ENCODE data around the gene C2orf69. TPM values are rescaled to one million over a fixed set of nuclear protein-coding genes. Genes with fewer than 3 reads are reported as not detected.

Gene C2orf69
- total RNA-seq, 1 experiment from 2014 or later = 22.0 TPM

GRCh38 chr2:199955339-199956061 lies 44.4 kb downstream of the C2orf69 start, which contains the start of the genes MAIP1 and TYW5:
Gene MAIP1 (plus strand): TSS chr2:199955582. CDS start chr2:199955799, 217 bp downstream.
Gene TYW5 (minus strand): TSS chr2:199955491. CDS start chr2:199955470, 21 bp downstream.
- H2BK15ac ChIP-seq (ENCODE audit: low read depth, low read length) = no peak within 1 kb of the TSS
- peak; percentile 81 for DNase-seq
- H4K91ac ChIP-seq (ENCODE audit: insufficient read length, low read depth, low read length) = no peak within 1 kb of the TSS
- peaks cover 24 to 29% of the 10 kb centered on the region in 2 experiments for H3K4me1 Mint-ChIP-seq
- H3K27me3 Mint-ChIP-seq (ENCODE audit: low read depth) = no peaks in the 10 kb centered on the region
- no peak within 1 kb of the TSS for H2BK12ac ChIP-seq (ENCODE audit: insufficient read length, low read depth, low read length)
- no peaks in the 10 kb centered on the region for H3K27me3 ChIP-seq (ENCODE audit: insufficient read depth, low read length)
- peak within 1 kb of the TSS; percentile 21 for H2BK5ac ChIP-seq (ENCODE audit: insufficient read length, low read length)
- peaks cover 8% of the 10 kb centered on the region for H3K23me2 ChIP-seq (ENCODE audit: insufficient read length, low read depth, low read length, poor library complexity, severe bottlenecking)
- no peak within 1 kb of the TSS for H4K8ac ChIP-seq (replicated peaks; ENCODE audit: insufficient read length, low read depth, low read length)
- H3K4me2 ChIP-seq (ENCODE audit: insufficient read depth, insufficient read length, low read length) = peak within 1 kb of the TSS; percentile 82
- no peak within 1 kb of the TSS for H3T11ph ChIP-seq (ENCODE audit: low read length)
- H4K5ac ChIP-seq (ENCODE audit: insufficient read length, low read depth, low read length) = peak within 1 kb of the TSS; percentile 37
- H3K27ac Mint-ChIP-seq = peak within 1 kb of the TSS; percentile 99
- no peak within 1 kb of the TSS for H3K56ac ChIP-seq (ENCODE audit: insufficient read length, low read depth, low read length)
- H2AK5ac ChIP-seq (ENCODE audit: insufficient read length, low read length) = no peak within 1 kb of the TSS
- H3K9me3 ChIP-seq (ENCODE audit: control insufficient read depth, low read depth, low read length) = no peaks in the 10 kb centered on the region
- peak; percentile 31; the same call in 2 of the 3 replicates for TF ChIP-seq CTCF (conservative IDR thresholded peaks at IDR 0.05)
- H2BK120ac ChIP-seq (ENCODE audit: low read depth, low read length, poor library complexity, severe bottlenecking) = no peak within 1 kb of the TSS
- no peak within 1 kb of the TSS for H3K4ac ChIP-seq (ENCODE audit: low read depth, low read length)
- no peaks in the 10 kb centered on the region for H3K9me3 Mint-ChIP-seq
- H3K79me1 ChIP-seq (ENCODE audit: insufficient read depth, low read depth, low read length, poor library complexity, severe bottlenecking) = peaks cover 5% of the 10 kb centered on the region
- peak within 1 kb of the TSS; percentile 1 for H2AFZ ChIP-seq (ENCODE audit: low read length)
- peak within 1 kb of the TSS; percentile 94 for H3K18ac ChIP-seq (ENCODE audit: insufficient read length, low read depth, low read length)
- peak within 1 kb of the TSS; percentile 93 for H3K9ac ChIP-seq (ENCODE audit: extremely low read depth, insufficient read length, low read length)
- H4K20me1 ChIP-seq (ENCODE audit: control insufficient read depth, insufficient read depth, insufficient read length) = no peaks in the 10 kb centered on the region
- H3K79me2 ChIP-seq (ENCODE audit: insufficient read depth, low read length) = peaks cover 20% of the 10 kb centered on the region; the same call in 1 of the 2 replicates
- H3K36me3 Mint-ChIP-seq (ENCODE audit: insufficient read depth in 1 of 3, low read depth in 3 of 3) = peaks cover 21 to 42% (median 35%) of the 10 kb centered on the region in 3 experiments
- H3K14ac ChIP-seq (ENCODE audit: insufficient read depth, low read length) = peak within 1 kb of the TSS; percentile 94
- H2BK20ac ChIP-seq (ENCODE audit: low read depth, low read length, poor library complexity, severe bottlenecking) = no peak within 1 kb of the TSS
- WGBS (ENCODE audit: extremely low coverage, insufficient read length, low lambda C conversion rate) = no CpG with 5 or more reads among the region's 64 CpGs
- H3K27ac ChIP-seq (ENCODE audit: insufficient read length, low read depth, low read length) = peak within 1 kb of the TSS; percentile 20
- H3K4me3 Mint-ChIP-seq = peak within 1 kb of the TSS; percentile 98
- peaks cover 3% of the 10 kb centered on the region; the same call in 1 of the 2 replicates for H3K4me1 ChIP-seq (ENCODE audit: insufficient read depth, low read length)
- H3K23ac ChIP-seq (ENCODE audit: insufficient read length, low read depth, low read length) = no peak within 1 kb of the TSS

Measured in H9 (cell line).